Right kidney (tissue), 9 donors: Measurements from ENCODE around the gene WNT4.

Experiments used
- DNase-seq: peaks from one replicate; pipeline ENCODE4 v3.0.0-alpha.2; 2016
- long read RNA-seq, 8 donors: transcript quantifications; one replicate each; lab custom pipeline, GENCODE V29; 2026

The WNT4 gene
- long read RNA-seq, donor 1, transcript WNT4-201 (5 exons, 3,845 nt): major isoform, 6 of 6 reads
- long read RNA-seq, donor 1, partial matches to known transcripts: 0 of 6 reads
- long read RNA-seq, donor 1, other reads (novel, unspliced or antisense): 0 of 6 reads
- long read RNA-seq, donor 2, partial matches to known transcripts: 0 of 4 reads
- long read RNA-seq, donor 2, other reads (novel, unspliced or antisense): 0 of 4 reads
- long read RNA-seq, donor 3, transcript WNT4-201 (5 exons, 3,845 nt): major isoform, 10 of 10 reads
- long read RNA-seq, donor 3, partial matches to known transcripts: 0 of 10 reads
- long read RNA-seq, donor 3, other reads (novel, unspliced or antisense): 0 of 10 reads
- long read RNA-seq, donor 4, partial matches to known transcripts: 0 of 3 reads
- long read RNA-seq, donor 4, other reads (novel, unspliced or antisense): 0 of 3 reads
- long read RNA-seq, donor 5, transcript WNT4-201 (5 exons, 3,845 nt): major isoform, 8 of 8 reads
- long read RNA-seq, donor 5, partial matches to known transcripts: 0 of 8 reads
- long read RNA-seq, donor 5, other reads (novel, unspliced or antisense): 0 of 8 reads
- long read RNA-seq, donor 6, transcript WNT4-201 (5 exons, 3,845 nt): major isoform, 8 of 8 reads
- long read RNA-seq, donor 6, partial matches to known transcripts: 0 of 8 reads
- long read RNA-seq, donor 6, other reads (novel, unspliced or antisense): 0 of 8 reads
- long read RNA-seq, donor 7, transcript WNT4-201 (5 exons, 3,845 nt): major isoform, 8 of 8 reads
- long read RNA-seq, donor 7, partial matches to known transcripts: 0 of 8 reads
- long read RNA-seq, donor 7, other reads (novel, unspliced or antisense): 0 of 8 reads
- long read RNA-seq, donor 8, transcript WNT4-201 (5 exons, 3,845 nt): major isoform, 7 of 7 reads
- long read RNA-seq, donor 8, partial matches to known transcripts: 0 of 7 reads
- long read RNA-seq, donor 8, other reads (novel, unspliced or antisense): 0 of 7 reads

DNA sequence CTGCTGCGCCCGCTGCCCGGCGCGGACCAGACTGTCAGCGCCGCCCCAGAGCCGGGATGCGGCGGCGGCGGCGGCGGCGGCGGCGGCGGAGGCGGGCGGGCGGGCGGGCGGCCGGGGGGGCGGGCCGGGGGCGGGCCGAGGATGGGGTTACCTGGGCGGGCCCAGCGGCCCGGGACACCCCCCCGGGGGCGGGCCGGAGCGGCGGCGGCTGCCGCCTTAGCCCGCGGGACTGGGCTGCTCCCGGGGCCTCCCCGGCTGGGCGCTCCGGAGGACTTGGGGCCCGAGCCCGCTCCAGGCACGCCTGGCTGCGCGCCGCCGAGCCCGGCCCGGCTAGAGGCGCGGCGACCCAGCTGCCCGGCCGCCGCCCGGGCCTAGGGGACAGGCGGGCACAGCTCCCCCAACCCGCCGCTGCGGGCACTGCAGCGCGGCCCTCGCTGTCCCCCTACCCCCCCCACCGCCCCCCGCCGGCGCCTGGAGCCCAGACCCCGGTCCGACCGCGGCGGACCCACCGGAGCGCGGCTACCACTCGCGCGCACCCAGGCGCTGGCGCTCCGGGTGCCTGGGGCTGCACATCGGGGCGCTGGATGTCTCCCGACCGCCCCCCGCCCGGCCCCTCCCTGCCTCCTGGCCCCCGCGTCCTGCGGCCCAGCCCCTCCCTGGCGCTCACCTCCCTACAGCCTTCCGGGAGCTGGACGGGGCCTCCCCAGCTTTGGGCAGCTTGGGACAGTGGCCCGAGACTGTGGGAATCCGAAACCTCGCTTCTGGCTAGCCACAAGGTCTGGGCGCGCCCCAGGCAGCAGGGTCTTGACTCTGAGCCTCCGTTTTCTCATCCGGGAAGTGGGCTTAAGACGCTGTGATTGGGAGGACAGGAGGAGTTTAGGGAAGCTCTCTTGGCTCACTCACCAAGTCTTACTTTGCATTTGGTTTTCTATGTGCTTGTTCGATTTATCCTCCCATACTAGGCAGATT is at the start of gene WNT4:
WNT4 (minus strand) TSS at position 33 of the 969 bp plus-strand sequence. CDS start 175 bp downstream, outside the sequence.
- no peak for DNase-seq

DNA sequence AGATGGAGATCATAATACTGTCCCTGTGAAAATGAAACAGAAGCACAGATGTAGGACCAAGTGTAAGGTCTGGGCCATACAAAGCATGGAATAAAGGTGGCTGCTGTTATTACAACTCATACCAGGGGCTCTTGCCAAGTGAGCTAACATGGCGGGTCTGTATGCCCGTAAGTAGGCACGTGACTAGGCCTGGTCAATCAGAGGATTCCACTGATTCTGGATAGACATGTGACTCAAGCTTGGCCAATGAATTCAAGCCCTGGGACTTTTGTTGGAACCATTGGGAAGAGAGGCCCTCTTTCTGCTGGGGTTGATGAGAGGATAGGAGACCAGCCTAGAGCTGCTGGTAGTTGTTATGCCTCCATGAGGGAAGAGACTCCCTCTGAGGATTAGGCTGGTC is 47.8 kb upstream of the WNT4 start:
- DNase-seq: no peak

DNA sequence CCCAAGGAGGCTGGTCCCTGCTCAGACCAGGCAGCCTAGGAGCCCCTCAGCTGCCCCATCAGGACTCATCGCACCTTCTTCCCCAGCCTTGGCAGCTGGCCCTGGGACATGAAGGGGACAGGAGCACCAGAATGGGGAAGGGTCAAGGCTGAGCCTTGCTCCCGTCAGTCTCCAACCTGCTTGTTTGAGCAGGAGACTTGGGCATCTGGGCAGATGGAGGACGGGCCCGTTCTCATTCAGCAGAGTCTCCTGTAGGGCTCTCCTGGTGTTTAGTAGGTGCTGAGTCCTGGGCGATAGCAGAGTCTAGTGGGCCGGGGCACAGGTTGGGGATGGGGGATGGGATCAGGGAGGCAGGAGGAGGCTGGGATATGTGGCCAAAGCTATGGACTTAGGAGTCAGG is 47.4 kb upstream of the WNT4 start:
- DNase-seq: no peak

DNA sequence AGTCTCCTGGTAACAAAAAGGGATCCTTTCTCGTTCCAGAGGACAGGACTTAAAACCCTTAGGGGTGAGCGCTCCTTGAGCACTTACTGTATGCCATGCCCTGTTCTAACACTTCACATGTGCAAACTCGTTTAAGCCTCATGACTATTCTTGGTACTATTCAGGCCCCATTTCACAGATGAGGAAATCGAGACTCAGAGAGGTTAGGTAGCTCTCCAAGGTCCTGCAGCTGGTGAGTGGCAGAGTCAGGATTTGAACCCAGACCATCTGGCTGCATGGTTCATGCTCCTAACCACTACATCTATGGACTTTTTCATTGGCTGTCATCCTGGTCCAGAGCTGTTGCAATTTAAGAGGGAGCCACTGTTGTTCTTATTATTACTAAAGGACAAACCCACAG is 46.7 kb upstream of the WNT4 start:
- DNase-seq: no peak

DNA sequence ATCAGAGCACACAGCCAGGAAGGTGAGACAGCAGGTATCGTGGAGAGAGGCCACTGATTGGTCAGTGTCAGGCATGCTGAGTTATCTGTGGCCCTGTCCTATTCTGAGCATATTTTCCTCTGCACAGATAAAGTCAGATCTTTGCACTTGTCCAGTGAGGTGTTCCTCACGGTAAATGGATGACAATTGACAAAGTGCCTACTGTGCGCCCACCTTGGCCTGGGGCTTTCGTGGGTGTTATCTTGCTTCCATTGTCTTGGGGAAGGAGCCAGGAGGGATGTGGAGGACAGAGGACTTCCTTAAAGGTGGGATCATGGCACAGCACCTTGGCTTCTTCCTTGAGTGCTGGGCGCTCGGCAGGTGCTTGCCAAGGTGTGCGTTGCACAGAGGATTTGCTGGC is 46.0 kb upstream of the WNT4 start:
- DNase-seq: no peak

DNA sequence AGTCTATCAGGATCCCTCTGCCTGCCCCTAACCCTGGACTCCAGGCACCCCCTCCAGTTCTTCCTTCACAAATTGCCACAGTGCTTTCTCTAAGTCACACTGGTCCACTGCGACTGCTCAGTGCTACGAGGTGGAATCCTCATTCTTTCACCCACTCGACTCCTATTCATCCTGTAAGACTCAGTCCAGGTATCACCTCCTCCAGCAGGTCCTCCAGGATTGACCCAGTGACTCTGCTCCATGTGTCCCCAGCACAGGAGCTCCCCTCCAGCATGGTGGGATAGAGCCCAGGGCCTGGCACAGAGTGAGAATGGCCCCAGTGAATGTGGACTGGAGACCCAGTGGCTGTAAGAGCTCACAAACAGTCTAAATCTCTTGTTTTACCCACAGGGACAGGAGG is 45.5 kb upstream of the WNT4 start:
- no peak for DNase-seq

DNA sequence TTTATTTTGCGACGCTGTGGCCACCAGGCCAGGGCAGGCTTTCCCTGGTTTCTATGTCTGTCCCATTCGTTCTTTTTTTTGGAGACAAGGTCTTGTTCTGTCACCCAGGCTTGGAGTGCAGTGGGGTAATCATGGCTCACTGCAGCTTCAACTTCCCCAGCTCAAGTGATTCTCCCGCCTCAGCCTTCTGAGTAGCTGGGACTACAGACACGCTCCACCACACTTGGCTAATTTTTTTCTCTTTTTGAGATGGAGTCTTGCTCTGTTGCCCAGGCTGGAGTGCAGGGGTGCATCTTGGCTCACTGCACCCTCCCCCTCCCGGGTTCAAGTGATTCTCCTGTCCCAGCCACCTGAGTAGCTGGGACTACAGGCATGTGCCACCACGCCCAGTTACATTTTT is 43.4 kb upstream of the WNT4 start:
- DNase-seq: no peak

DNA sequence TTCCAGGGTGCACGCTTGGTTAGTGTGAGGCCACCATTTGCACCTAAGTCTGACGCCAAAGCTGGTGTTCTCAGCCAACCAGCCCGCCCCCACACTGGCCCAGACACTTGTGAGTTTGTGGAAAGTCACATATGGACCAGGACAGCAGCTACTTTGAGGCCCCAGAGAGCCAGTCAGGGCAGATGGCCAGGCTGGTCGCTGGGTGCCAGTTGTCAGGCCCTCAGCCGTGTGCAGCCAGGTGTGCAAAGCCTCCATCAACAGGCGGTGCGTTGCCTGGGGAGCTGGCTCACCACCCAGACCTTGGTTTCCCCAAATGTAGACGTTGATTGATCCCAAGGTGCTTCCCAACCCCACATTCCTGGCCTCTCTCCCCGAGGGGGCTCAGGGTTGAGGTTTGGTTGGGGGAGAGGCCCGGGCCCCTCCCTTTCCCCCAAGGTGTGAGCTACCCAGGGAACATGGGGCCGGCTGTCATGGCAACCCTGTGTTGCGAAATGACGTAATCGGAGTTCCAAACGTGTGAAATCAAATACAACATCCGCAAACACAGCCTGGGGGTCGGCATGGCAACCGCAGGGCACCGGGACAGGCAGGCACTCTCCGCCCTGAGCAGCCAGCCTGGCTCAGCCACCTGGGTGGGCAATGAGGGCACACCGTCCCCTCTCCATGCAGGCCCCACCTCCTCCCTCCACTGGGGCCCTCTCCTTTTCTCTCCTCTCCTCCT is 42.2 kb upstream of the WNT4 start:
- peak; percentile 62 for DNase-seq

DNA sequence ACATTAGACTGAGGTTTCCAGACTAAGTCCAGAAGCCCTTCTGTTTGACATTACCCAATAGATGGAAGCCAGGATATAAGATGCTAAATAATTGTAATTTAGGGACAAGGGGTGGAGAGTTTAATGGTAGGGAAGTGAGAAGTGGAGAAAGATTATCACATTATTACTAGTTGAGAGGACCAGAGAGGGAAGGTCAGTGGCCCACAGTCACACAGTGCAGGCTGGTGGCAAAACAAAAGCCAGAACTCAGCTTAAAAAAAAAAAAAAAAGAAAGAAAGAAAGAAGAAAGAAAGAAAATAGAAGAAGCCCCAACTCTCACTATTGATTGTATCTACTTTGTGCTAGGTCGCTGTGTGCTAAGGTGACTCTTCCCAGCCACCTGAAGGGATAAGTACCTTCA is 41.6 kb upstream of the WNT4 start:
- DNase-seq: no peak

DNA sequence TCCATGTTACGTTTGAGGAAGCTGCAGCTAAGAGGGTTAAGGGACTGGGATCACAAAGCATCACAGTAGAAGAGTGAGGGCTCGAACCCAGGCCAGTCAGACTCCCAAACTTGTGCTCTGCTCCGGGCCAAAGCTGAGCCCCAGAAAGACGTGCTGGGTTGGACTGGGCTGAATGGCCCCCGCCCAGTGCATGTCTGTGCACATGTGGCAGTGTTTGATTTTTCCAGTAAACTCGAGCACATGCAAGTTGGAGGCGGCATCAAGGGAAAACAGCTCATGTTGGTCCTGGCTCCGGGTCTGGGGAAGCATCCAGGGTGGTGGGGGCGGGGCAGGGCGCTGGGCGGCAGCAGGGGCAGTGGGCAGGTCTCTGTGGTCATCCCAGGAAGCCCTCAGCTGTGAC is 39.8 kb upstream of the WNT4 start:
- DNase-seq: no peak

DNA sequence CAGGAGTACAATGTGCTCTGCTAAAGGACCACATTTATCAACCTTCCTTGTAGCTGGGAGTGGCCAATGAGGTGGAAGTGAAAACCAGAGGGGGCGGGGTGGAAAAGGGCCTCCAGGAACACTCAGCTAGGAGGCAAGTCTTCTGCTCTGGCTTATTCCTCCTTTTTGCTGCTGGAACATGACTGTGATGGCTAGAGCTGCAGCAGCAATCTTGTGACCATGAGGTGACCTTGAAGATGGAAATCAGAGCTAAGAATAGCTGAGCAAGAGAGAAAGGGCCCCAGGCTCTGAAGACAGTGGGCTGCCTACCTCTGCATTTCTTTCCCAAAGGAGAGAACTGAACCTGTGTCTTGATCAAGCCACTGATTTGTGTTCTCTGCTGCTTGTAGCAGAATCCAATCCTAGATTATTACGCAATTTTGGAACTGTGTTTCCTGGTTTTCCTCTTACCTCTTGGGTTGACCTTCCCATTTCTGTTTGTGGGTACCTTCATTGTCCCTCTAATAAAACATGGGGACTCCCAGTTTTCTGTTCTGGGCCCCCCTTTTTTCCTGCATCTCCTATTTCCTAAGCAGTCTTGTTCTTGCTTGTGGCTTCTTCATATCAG is 36.4 kb upstream of the WNT4 start:
- no peak for DNase-seq

DNA sequence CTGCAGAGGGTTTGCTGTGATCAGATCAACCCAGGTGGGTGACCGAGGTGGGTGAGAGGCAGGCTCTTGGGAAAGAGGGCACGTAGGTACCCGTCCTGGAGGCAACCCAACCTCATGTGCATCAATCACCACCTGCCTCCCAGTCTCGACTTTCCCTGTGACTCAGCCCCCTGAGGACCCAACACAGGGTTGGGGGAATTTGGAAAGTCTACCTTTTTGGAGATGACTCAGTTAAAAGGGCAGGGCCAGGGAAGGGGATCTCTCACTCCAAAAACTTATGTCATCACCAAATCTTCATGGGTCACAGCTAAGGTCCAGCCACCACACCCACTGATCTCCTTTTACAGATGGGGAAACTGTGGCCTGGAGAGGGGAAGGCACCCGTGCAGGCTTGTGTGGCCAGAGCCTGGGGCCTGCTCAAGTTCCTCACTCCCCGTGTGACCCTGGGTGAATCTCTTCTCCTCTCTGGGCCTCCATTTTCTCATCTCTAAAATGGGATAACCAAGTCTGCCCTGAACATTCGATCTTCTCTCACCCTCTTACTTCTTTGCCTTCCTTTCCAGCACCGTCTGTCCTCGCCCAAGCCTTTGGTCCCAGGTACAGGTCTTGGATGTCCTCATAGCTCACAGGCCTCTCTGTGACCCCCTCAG is 34.6 kb upstream of the WNT4 start:
- DNase-seq: no peak

DNA sequence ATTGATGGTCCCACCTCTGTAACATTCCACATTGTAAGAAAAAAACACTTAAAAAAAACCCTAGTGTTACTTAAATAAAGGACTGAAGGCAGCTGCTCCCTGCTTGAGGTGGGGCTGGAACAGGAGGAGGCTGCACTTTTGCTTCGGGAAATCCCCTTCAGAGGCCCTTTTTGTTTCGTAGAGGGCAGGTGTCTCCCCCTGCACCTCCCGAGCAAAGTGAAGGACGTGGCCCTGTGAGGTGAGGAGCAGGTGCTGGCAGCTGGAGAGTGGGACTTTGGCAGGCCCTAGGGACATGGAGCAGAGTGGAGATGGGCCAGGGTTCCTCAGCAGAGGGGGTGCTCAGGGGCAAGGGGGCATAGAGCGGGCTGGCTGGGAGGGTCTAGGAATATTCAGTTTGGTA is 33.4 kb upstream of the WNT4 start:
- DNase-seq: no peak

DNA sequence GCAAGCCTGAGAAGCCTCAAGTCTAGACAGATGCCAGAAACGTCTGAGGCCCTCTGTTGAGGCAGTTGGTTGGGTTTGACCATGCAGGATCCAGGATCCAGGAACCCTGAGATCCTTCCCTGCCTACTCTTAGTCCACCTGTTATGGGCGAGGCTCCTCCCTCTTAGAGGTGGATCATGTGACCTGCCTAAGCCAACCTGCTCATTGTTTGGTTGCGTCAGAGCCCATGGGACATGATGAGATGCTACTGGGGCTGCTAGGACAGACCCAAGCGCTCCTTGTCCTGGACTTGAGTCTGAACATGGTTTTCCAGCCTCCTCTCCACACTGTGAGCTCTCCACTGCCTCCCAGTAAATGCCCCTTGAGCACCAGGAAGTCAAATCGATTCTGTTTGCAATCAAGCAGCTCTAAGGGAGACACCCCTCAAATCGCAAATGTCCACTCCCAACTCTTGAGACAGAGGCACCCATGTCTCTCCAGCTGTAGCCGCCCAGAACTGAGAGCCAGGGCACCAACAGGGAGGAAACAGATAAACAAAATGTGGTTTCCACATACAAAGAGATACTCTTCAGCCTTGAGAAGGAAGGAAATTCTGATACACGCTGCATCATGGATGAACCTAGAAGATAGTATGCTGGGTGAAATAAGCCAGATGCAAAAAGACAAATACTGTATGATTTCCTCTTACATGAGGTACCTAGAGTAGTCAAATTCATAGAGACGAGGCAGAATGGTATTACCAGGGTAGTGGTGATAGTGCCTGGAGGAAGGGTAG is 31.7 kb upstream of the WNT4 start:
- DNase-seq: no peak

DNA sequence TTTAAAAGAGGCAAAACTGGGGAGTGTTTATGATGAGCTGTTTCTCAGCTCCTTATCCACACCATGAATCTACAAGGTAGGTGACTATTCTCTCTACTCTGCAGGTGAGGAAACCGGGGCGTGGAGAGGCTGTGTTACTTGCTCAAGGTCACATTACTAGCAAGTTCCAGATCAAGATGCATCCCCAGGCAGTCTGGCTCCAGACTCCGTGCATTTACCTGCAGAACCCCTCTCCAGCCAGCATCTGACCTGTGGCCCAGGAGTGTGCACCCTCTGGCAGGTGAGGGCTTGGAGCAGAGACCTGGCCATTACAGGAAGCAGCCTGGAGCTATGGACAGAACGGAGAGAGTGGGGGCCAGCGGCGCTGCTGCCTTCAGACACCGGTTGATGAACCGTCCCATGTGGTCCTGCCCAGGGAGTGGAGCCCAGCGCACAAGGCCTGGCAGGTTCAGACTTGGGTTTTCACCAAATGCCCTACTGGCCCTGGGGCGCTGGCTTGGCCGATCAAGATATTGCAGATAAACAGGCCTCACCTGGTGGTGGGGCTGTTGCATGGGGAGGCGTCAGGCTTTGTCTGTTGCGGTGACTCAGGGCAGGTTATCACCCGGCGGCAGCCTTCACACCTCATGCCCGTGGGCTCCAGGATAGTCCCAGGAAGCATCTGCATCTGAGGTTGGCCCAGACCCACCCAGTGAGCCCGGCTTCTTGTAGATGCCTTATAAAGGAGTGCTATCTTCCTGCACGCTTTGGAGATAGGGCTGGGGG is 29.2 kb upstream of the WNT4 start:
- DNase-seq: no peak

DNA sequence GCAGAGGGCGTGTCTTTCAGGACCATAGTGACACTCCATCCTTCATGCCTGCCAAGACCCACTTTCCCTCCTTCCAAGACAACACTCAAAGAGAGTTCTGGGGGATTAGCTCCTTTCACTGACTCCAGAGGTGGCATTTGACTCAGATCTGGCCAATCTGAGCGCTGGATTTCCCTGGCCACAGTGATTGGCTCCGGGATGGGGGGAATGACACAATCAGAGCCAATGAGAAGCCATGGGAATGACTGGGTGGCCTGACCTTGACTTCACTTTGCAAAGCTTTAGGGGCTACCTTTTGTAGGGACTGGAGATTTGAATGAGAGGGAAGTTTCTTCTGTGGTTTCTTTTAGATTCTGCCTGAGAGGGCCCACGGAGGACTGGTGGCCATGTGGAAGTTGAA is 26.9 kb upstream of the WNT4 start:
- no peak for DNase-seq

DNA sequence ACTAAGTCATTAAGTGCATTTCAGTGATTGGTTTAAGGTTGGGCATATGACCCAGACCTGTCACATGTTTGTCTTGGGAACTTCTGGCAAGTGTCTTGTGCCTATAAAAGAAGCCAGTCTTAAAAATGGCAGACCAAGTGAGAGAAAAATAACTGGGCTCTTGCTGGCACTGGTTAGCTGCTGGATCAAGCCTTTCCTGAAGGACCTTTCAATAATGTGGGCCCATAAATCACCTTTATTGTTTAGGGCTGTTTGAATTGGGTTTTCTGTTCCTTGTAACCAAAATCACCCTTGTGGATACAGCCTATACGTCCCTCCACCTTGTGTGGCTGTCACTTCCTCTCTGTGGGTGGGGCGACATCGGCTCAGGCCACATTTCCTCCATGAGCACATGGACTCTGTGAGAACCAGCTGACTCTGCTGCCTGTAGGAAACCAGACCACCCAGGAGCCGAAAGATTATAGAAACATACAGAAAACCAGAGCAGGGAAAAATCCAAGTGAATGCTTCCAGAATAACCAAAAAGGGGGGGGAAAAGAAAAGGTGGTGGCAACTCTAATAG is 25.6 kb upstream of the WNT4 start:
- DNase-seq: no peak

DNA sequence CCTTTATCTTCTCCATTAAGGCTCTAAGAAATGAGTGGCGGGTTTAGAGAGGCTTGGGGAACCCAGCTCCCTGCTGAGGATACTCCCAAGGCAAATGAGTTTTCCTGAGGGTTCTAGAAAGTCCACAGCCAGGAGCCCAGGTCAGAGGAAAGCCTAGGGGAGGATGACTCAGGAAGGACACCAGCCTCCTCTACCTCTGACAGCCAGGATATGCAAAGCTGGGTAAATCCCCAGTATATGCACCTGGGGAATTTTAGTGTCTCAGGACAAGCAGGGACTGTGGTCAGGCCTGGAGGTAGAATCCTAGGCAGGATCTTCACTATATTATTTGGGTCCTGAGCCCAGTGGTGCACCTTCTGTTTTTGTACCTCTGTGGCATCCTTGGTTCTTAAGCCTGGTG is 23.5 kb upstream of the WNT4 start:
- no peak for DNase-seq
